Colonic mucosa (tissue), 4 donors: Measurements from ENCODE around the gene PSMB7. TPM values are rescaled to one million over a fixed set of nuclear protein-coding genes. Genes with fewer than 3 reads are reported as not detected.
"Not testable (repeated sequence)": the region's sequence is repeated elsewhere in the genome, so short reads cannot be mapped to it uniquely, and the experiment has no call there.

Experiments
- DNase-seq: peaks from one replicate; pipeline ENCODE4 v3.0.0-alpha.2; 2020
- H3K27ac ChIP-seq: fragments of 200-600 bp; one replicate; pipeline ENCODE4 v1.8.0; 2021
- H3K27me3 ChIP-seq: fragments of 200-600 bp; one replicate; pipeline ENCODE4 v1.8.0; 2021
- H3K36me3 ChIP-seq: fragments of 200-600 bp; one replicate; pipeline ENCODE4 v1.8.0; 2021
- H3K4me1 ChIP-seq: fragments of 200-600 bp; one replicate; pipeline ENCODE4 v1.8.0; 2021; ENCODE audit warnings: mild to moderate bottlenecking
- H3K4me3 ChIP-seq: fragments of 200-600 bp; one replicate; pipeline ENCODE4 v1.8.0; 2021
- H3K9ac ChIP-seq, 2 donors: one replicate each; pipeline ENCODE4 v1.7.0; 2013; ENCODE audit warnings: control low read depth in 2 of 2, low read depth in 2 of 2, low read length in 2 of 2
- H3K9me3 ChIP-seq: fragments of 200-600 bp; one replicate; pipeline ENCODE4 v1.8.0; 2021
- intact Hi-C: fragments of 100-400 bp; cut with DNase I; formaldehyde crosslinking; loops from one replicate; pipeline ENCODE4 v1.14.1; 2022
- total RNA-seq, 2 donors: library from RNA; stranded (reverse); fragmentation: NEBNext Ultra II Directional in 1 of 2; extraction: Animal tissue kit (Norgen Biotek cat#: 25700) in 1 of 2; gene quantifications; one replicate each; pipeline ENCODE4 v1.2.1, GENCODE V29; 2021
- TF ChIP-seq, protein P1 (sequence below): fragments of 200-600 bp; IDR thresholded peaks from one replicate; pipeline ENCODE4 v1.8.0; 2022; ENCODE audit warnings: antibody characterized with exemption, mild to moderate bottlenecking
- donor health status: healthy.
- donor health status: DM: no; HTN: no; CAD: no.
- donor health status: DM: no; HTN: no; CAD: no.

PSMB7 gene
- total RNA-seq, 2 donors from 2014 or later: 89.8 to 136 TPM

DNA sequence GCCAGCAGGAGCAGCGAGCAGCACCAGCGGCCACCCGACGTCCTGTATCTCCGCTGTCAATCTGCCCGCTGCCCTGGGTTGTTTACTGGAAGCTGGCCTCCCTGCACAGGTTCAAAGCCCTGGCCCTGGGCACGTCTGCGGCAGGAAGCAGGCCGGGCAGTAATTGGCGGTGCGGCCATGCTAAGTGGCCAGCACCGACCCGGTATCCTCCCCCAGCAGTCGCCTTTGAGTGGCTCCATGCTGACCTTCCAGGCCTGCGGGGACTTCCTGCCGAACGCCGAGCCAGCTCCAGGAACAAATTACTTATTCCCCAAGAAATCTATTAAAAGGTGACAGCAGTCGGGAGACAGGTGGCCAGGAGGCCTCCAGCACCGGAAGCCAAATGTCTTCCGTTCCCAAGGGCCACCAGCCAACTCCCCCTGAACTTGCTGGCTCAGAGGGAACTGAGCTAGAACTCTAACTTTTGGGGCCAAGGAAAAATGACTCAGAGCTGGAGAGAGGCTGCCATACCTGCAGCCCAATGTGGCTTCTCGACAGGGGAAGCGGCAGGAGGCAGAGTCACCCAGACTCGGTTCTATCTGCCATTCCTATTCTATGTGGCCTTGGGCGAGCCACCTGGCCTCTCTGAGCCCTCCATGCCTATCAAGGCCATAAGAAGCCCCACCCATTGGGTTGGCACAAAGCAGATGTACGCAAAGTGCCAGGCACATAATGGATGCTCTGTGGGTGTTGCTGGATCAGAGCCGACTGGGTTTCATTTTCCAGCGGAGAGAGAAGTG, 13.7 kb upstream of the PSMB7 start:
- H3K4me3 ChIP-seq: no peak overlapping the region
- intact Hi-C loops: no loop called here
- DNase-seq: no peak
- H3K27me3 ChIP-seq: no peaks in the 10 kb centered on the region
- H3K9me3 ChIP-seq: no peaks in the 10 kb centered on the region
- H3K4me1 ChIP-seq: no peaks in the 10 kb centered on the region
- H3K36me3 ChIP-seq: no peaks in the 10 kb centered on the region
- TF ChIP-seq, protein P1, sequence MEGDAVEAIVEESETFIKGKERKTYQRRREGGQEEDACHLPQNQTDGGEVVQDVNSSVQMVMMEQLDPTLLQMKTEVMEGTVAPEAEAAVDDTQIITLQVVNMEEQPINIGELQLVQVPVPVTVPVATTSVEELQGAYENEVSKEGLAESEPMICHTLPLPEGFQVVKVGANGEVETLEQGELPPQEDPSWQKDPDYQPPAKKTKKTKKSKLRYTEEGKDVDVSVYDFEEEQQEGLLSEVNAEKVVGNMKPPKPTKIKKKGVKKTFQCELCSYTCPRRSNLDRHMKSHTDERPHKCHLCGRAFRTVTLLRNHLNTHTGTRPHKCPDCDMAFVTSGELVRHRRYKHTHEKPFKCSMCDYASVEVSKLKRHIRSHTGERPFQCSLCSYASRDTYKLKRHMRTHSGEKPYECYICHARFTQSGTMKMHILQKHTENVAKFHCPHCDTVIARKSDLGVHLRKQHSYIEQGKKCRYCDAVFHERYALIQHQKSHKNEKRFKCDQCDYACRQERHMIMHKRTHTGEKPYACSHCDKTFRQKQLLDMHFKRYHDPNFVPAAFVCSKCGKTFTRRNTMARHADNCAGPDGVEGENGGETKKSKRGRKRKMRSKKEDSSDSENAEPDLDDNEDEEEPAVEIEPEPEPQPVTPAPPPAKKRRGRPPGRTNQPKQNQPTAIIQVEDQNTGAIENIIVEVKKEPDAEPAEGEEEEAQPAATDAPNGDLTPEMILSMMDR: no peak
- H3K9ac ChIP-seq: no peak overlapping the region
- H3K27ac ChIP-seq: no peak overlapping the region

DNA sequence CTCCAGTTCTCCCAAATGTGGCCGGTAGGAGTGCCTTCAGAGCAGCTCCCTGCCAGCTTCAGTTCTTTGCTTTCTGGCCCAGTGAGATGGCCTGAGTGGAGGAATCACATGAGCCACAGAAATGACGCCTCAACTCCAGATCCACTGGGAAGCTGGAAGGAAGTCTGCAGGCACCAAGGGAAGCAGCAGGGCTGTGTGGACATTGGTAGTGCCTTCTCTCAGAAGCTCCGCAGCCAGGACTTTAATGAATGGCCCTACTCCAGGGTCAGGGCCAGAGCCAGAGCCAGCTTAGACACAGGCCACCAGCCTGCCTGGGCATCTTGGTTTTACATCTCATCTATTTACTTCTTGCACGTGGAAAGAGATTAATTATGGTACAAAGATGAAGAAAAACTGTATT, 12.0 kb upstream of the PSMB7 start:
- Histone ChIP-seq H3K9ac (no peak overlapping the region), H3K9me3 (no peaks in the 10 kb centered on the region), H3K27me3 (no peaks in the 10 kb centered on the region), H3K27ac (no peak overlapping the region), H3K36me3 (no peaks in the 10 kb centered on the region), H3K4me1 (no peaks in the 10 kb centered on the region), H3K4me3 (no peak overlapping the region)
- TF ChIP-seq, protein P1: no peak
- intact Hi-C loops: no loop called here
- no peak for DNase-seq

GRCh38 chr9:124426361-124426760, 11.1 kb upstream of the PSMB7 start:
- Histone ChIP-seq H3K27ac (no peak overlapping the region), H3K9ac (no peak overlapping the region), H3K9me3 (no peaks in the 10 kb centered on the region), H3K36me3 (no peaks in the 10 kb centered on the region), H3K4me1 (no peaks in the 10 kb centered on the region), H3K4me3 (no peak overlapping the region), H3K27me3 (no peaks in the 10 kb centered on the region)
- intact Hi-C loops: no loop called here
- no peak for DNase-seq
- TF ChIP-seq, protein P1: no peak

DNA sequence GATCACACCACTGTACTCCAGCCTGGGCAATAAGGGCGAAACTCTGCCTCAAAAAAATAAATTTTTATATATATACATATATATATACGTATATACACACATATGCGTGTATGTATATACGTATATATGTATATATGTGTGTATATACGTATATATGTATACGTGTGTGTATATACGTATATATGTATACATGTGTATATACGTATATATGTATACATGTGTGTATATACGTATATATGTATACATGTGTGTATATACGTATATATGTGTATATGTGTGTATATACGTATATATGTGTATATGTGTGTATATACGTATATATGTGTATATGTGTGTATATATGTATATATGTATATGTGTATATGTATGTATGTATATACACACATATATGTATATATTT, 10.5 kb upstream of the PSMB7 start:
- H3K4me1 ChIP-seq, DNase-seq, intact Hi-C loops, H3K9ac ChIP-seq, H3K9me3 ChIP-seq, H3K4me3 ChIP-seq, H3K27me3 ChIP-seq, H3K27ac ChIP-seq, H3K36me3 ChIP-seq: not testable (repeated sequence)

- H3K9ac ChIP-seq: no peak overlapping the region
- no peak for DNase-seq
- intact Hi-C loops: no loop called here
Observed at GRCh38 chr9:124423591-124423990, 8.3 kb upstream of the PSMB7 start.

DNA sequence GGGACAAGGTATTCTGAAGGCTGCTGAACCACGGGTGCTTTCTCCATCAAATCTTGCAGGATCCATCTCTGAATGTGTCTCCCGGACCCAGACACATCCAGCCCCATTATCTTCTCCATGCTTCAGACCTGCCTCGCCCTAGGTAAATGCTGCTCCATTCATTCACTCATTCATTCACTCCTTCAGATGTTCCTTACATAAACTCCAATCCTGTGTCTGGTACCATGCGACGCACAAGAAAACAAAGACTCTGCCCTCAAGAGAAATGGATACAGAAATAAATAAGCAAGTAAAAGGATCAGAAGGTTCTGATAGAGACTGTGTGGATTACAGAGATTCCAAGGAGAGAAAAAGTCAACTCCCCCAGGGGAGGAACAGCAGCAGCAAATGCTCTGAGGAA, 7.9 kb upstream of the PSMB7 start:
- no peaks in the 10 kb centered on the region for H3K9me3 ChIP-seq
- H3K27me3 ChIP-seq: no peaks in the 10 kb centered on the region
- intact Hi-C loops: no loop called here
- no peak overlapping the region for H3K4me3 ChIP-seq
- TF ChIP-seq, protein P1: no peak
- no peak overlapping the region for H3K9ac ChIP-seq
- DNase-seq: no peak
- no peak overlapping the region for H3K27ac ChIP-seq
- no peaks in the 10 kb centered on the region for H3K36me3 ChIP-seq
- no peaks in the 10 kb centered on the region for H3K4me1 ChIP-seq

More at GRCh38 chr9:124423591-124423990, 8.3 kb upstream of the PSMB7 start:
- H3K4me1 ChIP-seq: no peaks in the 10 kb centered on the region
- no peaks in the 10 kb centered on the region for H3K27me3 ChIP-seq
- H3K4me3 ChIP-seq: no peak overlapping the region
- H3K27ac ChIP-seq: no peak overlapping the region
- TF ChIP-seq, protein P1: no peak
- no peaks in the 10 kb centered on the region for H3K9me3 ChIP-seq
- no peaks in the 10 kb centered on the region for H3K36me3 ChIP-seq
